GM12874 (cell line): ENCODE data around the gene RARB.

ENCODE experiments used
- TF ChIP-seq, protein P1 (sequence below): IDR thresholded peaks from 2 replicates; pipeline ENCODE4 v1.5.1; 2011; ENCODE audit warnings: low read depth, mild to moderate bottlenecking, control low read depth, low read length, moderate library complexity; ENCODE audit not compliant: insufficient read depth

RARB gene

DNA sequence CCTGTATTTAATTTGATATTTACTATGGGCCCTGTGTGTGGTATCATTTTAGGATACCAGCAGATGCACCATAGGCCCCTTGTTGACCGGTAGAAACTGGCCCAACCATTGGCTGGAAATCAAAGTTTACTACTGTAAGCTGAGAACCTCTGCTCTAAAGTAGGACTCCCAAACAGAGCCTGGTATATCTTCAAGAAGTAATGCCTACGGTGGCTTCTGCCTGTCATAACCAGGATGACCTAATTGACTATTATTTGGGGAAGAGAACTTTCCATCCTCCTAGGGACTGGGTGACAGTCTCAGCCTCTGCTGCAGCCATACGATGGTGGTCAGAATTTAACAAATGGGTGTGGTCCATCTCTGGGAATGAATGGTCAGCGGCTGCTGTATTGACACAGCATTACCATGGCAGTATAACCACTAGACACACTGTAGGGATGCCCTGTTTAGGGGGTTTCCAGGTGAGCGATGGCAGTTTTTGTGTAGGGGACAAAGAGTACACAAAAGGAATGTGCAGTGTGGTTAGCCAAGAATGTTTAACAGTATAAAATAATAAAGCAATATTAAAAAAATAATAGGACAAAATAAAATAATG lies 37.3 kb downstream of the RARB start:
- TF ChIP-seq, protein P1, sequence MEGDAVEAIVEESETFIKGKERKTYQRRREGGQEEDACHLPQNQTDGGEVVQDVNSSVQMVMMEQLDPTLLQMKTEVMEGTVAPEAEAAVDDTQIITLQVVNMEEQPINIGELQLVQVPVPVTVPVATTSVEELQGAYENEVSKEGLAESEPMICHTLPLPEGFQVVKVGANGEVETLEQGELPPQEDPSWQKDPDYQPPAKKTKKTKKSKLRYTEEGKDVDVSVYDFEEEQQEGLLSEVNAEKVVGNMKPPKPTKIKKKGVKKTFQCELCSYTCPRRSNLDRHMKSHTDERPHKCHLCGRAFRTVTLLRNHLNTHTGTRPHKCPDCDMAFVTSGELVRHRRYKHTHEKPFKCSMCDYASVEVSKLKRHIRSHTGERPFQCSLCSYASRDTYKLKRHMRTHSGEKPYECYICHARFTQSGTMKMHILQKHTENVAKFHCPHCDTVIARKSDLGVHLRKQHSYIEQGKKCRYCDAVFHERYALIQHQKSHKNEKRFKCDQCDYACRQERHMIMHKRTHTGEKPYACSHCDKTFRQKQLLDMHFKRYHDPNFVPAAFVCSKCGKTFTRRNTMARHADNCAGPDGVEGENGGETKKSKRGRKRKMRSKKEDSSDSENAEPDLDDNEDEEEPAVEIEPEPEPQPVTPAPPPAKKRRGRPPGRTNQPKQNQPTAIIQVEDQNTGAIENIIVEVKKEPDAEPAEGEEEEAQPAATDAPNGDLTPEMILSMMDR: no peak

DNA sequence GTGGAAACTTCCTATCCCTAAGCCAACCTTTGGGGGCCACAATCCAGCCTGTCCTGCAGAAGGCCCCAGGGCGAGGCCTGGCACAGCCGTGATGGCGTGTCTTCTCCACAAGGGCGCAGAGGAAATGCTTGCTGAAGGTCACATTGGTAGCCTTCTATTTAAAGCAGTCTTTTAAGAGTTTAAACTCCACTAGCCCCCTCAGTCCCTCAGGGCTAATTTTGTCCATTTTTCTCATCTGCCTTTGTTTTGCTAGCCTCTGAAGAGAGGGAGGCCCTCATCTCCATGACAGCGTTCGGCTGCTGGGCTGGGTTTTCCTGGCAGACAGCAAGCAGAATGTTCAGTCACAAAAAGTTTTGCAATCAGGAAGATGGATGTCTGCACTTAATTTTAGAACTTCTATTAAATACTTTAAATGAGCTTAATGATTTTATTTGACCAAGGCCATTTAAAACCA lies 40.8 kb downstream of the RARB start:
- TF ChIP-seq, protein P1: no peak

DNA sequence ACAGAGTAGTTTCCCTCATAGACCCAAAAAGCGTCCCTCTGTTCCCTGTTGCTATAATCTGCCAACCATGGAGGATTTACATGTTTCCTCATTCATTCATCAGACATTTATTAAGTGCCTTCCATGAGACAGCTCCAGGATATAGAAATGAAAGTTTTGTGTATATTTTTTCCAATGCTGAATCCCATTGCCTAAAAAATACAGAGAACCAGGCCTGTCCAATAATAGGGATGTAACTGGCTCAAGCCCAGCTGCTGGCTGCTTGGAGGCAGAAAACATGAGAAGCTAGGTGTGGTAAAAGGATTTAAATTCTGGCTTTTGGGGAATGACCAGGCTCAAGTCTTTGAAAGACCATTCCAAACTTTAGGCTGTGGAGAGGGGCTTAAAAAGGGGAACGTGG lies 41.5 kb downstream of the RARB start:
- TF ChIP-seq, protein P1: no peak

DNA sequence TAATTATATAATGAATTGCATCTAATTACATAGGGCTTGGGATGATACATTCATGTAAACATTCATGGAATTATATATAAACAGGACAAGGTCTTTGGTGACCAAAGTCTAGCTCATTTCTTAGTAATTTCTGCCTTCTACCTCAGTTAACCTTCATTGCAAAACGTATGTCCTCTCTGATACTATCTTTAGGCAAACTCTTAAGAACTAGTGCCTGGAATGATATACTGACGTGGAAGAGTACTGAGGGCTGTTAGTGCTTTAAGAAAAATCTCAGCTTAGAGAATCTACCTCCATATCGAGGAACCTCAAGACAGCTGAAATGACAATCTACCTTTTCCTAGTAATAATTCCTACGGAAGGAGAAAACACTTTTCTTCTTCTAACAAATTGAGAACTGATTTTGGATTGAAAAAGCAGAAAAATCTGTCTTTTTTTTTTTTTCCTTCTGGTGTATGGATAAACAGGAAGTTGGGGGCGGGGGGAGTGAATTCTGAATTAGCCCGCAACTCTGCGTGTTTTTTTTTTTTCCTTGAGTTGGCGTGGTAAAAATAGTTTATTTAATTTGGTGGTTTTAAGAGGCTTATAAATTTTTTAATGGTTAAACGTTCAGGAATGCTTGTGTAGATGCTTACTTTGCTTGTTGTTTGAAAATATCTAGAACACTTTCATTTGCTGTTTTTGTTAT lies 43.2 kb downstream of the RARB start:
- TF ChIP-seq, protein P1: no peak

DNA sequence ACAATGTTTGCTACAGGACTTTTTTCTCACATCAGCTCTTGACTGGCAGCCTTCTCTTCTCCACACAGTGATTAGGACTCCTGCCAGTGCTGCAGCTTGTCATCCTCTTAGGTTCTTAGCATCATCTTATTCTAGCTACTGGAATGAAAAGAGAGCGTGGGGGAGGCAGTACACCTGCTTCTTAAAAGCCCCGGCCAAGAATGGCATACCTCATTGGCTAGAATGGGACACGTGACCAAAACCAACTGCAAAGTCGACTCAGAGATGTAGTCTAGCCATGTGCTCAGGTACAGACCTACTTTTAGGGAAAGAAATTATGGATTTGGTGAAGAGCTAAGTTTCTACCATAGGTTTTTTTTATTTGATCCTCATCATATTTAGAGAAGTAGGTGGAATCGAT lies 44.1 kb downstream of the RARB start:
- TF ChIP-seq, protein P1: no peak

DNA sequence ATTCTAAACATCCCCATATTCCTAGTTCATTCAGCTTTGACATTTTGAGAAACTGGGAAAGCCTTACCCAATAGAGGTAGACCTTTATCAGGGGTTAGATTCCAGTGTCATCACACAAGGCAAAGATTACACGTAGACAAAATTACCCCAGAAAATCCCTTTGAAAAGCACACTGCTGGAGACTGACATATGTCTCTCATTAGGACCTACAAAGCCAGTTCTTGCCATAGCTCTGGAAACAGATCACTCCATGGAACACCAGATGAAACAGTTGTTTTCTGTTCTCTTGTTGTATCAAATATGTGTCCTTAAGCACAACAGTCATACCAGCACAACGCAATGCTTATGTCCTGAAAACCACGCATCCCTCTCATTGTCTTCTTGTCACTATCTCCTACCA lies 44.7 kb downstream of the RARB start:
- TF ChIP-seq, protein P1: no peak

DNA sequence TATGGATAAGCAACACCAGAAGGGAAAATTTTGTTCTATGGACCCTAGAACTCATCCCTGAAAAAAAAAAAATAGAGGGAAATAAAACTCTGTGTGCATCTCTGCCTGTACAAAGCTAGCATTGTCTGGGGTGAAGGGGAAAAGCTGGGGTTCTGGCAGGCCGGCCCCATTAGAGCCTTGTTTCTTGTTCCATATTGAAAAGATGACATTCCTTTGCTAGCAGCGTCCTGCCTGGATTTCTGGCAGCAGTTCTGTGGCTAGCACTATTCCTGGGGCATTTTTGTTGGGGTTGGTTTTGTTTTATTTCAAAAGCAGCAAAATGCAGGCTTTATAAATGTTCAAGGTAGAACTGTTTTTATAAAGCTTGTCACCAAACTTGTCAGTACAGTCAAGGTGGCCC lies 45.2 kb downstream of the RARB start:
- TF ChIP-seq, protein P1: no peak
